Gastroesophageal sphincter (tissue), 3 donors: ENCODE results near the gene COA3.

Experiments
- POLR2A ChIP-seq, 2 donors: fragments of 450-650 bp; IDR thresholded peaks; one replicate each; pipeline ENCODE4 v1.6.1; 2017; ENCODE audit warnings: antibody characterized with exemption in 2 of 2, mild to moderate bottlenecking in 2 of 2, moderate library complexity in 1 of 2
- POLR2AphosphoS5 ChIP-seq: sonication (generic); formaldehyde crosslinking; IDR thresholded peaks from one replicate; pipeline ENCODE4 v1.6.1; 2017; ENCODE audit warnings: antibody characterized with exemption
- TF ChIP-seq, protein P1 (sequence below), 4 experiments: fragments of 200-600 bp in 2 of 4; fragments of 450-650 bp in 2 of 4; sonication (generic) in 1 of 4; IDR thresholded peaks; one replicate each; pipeline ENCODE4 v1.5.1; 2017 to 2019; ENCODE audit warnings: antibody characterized with exemption in 4 of 4, mild to moderate bottlenecking in 2 of 4, moderate library complexity in 2 of 4

DNA sequence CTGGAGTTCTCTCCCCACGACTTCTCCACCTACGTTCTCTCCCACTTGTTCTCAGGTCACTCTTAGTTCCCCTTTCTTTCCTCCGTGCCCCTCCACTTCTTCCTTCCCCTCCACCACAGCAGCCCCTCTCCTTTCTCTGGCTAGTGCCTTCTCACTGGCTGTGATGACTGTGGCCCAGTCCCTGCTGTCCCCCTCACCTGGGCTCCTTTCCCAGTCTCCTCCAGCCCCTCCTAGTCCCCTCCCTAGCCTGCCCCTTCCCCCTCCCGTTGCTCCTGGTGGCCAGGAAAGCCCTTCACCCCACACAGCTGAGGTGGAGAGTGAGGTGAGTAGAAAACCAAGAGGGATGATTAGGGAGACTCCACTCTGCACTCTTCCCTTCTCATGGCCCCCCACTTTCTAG, 3.4 kb downstream of the COA3 start:
- TF ChIP-seq, protein P1, sequence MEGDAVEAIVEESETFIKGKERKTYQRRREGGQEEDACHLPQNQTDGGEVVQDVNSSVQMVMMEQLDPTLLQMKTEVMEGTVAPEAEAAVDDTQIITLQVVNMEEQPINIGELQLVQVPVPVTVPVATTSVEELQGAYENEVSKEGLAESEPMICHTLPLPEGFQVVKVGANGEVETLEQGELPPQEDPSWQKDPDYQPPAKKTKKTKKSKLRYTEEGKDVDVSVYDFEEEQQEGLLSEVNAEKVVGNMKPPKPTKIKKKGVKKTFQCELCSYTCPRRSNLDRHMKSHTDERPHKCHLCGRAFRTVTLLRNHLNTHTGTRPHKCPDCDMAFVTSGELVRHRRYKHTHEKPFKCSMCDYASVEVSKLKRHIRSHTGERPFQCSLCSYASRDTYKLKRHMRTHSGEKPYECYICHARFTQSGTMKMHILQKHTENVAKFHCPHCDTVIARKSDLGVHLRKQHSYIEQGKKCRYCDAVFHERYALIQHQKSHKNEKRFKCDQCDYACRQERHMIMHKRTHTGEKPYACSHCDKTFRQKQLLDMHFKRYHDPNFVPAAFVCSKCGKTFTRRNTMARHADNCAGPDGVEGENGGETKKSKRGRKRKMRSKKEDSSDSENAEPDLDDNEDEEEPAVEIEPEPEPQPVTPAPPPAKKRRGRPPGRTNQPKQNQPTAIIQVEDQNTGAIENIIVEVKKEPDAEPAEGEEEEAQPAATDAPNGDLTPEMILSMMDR (IDR thresholded peaks at IDR 0.05), result no peak
- no peak for TF ChIP-seq POLR2AphosphoS5
- no peak for TF ChIP-seq POLR2A (IDR thresholded peaks at IDR 0.05)
